ENCODE results near the gene ICAM4.
"Not testable (repeated sequence)": the region's sequence is repeated elsewhere in the genome, so short reads cannot be mapped to it uniquely, and the experiment has no call there.

GRCh38 chr19:10282043-10282442 lies 4.7 kb upstream of the ICAM4 start:
- TF ChIP-seq CTCF, POLR2AphosphoS5 (IDR thresholded peaks at IDR 0.05): not testable (repeated sequence)

Measured in esophagus muscularis mucosa (tissue), 3 donors.